GM18511 (cell line): ENCODE data around the gene LAMA5.

Experiments used
- ATAC-seq: cut with Tn5 transposase; IDR thresholded peaks from one replicate; pipeline ENCODE4 v1.9.1; 2021; ENCODE audit warnings: mild to moderate bottlenecking, moderate library complexity; ENCODE audit not compliant: unreplicated experiment

LAMA5 gene

DNA sequence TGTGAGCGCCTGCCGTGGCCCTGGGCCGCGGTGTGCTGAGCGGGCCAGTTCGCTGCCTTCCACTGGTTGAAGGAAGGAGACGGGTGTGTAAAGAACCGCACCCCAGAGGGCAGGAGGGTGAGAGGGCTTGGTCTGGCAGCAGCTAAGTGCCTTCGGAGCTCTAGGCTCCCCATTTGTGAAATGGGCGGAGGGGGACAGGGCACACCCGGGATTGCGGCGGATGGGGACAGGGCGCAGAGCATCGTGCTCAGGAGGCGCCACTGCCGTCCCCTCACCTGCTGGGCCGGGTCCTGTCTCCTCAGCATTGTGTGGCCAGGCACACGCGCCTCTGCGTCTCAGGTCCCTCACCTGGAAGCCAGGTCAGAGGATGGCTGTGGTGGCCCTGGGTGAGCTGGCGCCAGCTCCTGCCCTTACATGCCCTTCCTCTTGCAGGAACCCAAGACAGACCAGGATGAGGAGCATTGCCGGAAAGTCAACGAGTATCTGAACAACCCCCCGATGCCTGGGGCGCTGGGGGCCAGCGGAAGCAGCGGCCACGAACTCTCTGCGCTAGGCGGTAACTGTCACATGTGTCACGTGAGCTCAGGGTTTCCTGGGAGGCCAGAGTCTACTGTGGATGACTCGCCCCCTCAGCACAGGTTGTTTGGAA lies 61.2 kb downstream of the LAMA5 start:
- ATAC-seq, result no peak

DNA sequence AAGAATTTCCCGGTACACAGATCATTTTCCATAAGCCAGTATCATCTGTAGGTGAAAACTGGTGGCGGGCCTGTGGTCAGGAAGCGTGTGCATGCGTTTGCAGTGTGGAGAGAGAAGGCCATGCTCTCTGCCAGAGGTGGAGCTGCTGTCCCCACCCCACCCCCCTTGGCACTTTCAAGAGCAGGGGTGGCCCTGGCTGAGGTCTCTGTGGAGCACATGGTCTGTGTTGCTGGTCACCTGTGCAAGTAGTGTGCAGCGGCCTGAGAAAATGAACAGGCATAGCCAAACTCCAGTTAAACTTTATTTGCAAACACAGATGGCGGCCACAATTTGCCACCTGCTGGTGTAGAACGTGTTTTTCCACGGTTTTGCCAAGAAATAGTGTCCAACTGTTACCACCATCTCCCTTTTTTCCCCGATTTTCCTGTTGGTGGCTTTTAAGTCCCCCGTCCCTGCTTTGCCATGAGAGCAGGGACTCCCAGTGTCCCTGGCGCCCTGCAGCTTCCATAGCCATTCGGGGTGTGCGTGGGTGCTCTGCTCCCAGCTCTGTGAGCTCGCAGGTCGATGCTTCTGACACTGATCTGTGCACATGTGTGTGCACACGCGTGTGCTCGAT lies 61.9 kb downstream of the LAMA5 start:
- no peak for ATAC-seq

- ATAC-seq, result no peak
These were observed 62.6 kb downstream of the LAMA5 start for GRCh38 chr20:62304331-62305148.

DNA sequence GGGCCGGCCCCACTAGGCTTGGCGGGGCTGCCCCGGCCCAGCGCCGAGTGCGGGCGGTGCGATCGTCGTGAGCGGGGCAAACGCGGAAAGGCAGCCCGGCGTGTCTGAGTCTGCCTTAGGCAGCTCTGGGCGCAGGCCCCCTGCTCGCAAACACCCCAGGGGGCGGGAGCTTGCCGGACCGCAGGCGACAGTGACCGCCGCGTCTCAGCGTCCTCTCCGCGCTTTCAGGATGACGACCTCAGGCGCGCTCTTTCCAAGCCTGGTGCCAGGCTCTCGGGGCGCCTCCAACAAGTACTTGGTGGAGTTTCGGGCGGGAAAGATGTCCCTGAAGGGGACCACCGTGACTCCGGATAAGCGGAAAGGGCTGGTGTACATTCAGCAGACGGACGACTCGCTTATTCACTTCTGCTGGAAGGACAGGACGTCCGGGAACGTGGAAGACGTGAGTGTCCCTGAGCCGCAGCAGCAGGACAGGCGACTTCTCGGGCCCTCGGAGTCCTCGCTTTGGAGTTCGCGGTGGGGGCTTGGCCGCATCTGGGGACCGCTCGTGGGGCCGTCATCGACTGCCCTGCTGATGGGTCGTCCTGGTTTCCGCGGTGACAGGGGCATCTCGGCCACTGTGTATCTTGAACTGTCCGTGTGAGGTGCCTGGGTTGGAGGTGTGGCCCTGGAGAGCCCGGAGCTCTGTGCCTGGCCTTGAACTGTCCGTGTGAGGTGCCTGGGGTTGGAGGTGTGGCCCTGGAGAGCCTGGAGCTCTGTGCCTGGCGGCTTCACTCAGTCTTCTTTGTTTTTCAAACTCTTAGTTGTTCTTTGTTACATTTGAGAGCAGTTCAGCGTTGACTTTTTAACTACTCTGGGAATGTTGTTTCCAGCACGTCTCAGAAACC lies 63.5 kb downstream of the LAMA5 start:
- no peak for ATAC-seq

- no peak for ATAC-seq
These were observed 64.1 kb downstream of the LAMA5 start for GRCh38 chr20:62303062-62303339.

DNA sequence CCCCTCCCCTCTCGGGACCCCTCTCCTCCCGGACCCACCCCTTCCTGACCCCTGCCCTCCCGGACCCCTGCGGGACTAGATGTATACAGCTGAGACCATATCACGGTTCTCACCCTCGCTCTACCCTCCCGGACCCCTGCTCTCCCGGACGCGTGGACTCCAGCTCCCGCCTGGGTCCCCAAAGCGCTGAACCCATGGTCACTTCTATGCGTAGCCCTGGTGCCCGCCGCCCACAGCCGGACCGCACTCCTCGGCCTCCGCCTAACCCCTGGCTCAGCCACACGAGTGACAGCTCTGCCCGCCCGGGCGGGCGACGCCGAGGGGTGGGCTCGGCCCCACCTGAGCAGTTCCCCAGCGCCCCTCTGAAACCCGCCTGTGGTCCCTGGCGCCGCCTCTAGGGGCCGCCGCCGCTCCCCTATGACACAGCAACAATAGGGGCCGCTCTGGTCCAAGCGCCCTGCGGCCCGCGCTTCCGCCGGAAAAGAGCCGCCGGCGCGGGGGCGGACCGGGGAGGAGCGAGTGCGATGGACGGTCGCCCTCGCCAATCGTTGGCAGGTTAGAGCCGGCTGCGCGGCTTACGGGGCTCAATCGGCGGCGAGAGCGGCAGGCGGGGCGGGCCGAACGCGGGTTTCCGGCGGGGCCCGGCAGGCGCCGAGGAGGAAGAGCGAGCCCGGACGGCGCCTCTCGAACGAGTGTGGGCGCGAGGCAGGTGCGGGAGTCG lies 64.6 kb downstream of the LAMA5 start, which contains the start of gene ADRM1:
Gene ADRM1, plus strand, starts transcription at position 657 of the 721 bp plus-strand sequence. CDS start 572 bp downstream, outside the sequence.
- ATAC-seq, result peak; percentile 86

GRCh38 chr20:62301773-62302340 lies 65.3 kb downstream of the LAMA5 start:
- peak; percentile 52 for ATAC-seq

DNA sequence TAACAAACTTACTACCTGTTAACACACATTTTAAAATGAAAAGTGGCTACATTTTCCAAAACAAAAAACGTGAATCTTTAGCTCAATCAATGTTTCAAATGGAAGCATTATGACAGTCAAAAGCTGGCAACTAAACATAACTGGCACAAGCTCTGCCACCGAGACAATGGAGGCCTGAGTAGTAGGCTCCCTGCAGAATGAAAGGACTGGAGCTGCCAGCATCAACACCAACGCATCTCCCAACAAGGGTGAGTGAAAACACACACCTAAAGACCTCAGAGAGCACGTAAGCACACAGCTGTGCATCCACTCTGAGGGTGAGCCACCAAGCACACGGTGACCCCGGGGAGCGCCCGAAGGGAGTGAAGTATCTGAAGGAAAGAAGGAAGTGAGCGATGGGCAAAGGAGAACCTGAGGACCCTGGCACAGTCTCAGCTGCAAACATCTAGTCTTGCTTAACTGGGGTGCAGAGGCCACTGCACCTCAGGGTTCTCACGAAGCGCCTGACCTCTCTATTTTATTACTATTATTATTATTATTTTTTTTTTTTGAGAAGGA lies 65.9 kb downstream of the LAMA5 start:
- no peak for ATAC-seq

DNA sequence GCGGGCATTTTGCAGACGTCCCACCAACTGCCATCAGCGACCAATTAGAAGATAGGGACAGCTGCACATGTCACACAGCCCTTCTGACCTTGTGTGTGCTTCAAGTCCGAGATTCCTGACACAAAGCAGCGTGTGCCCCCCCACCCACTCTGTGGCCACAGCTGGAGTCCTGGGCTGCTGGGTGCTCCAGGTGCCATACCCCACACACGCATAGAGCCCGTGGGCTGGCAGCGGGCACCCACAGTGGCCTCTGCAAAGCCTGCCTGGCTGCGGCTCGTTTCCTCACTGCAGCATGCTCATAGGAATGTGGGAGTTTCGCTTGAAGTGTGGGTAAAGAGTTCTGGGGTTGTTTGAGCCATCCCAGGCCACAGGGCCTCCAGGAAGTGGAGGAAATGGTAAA lies 66.8 kb downstream of the LAMA5 start:
- no peak for ATAC-seq

GRCh38 chr20:62299666-62300236 lies 67.4 kb downstream of the LAMA5 start:
- no peak for ATAC-seq

DNA sequence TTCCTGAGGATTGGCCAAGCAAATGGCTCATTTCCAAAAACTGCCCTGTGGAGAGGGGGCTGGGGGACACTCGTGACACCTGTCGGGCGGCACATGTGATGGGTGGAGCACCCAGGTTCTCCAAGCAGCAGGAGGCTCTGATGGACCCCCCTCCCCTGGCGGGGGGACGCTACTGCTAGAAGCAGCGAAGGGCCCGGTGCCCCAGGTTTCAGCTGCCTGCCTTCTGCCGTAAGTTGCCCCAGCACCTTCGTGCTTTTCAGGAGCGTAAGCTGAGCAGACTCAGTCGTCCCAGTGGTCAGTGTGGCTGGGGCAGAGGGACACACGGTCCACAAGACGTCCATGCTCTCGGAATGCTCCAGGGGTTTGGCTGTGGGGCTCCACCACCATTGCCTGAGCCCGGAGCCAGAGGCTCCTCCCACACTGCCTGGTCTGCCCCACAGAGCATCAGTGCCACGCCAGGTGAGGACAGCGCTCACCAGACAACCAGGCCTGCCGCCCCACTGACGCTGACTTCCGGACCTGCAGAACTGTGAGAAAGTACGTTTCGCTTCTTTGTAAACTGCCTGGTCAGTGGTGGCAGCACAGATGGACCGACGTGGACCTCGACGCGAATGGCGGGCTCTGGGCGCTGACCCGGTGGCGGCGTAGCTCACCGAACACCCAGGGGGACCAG lies 68.4 kb downstream of the LAMA5 start:
- ATAC-seq, result no peak

GRCh38 chr20:62297449-62298227 lies 69.5 kb downstream of the LAMA5 start:
- ATAC-seq, result no peak

- no peak for ATAC-seq
These were observed 70.2 kb downstream of the LAMA5 start for GRCh38 chr20:62296724-62297448.

- ATAC-seq, result peak; percentile 87
These were observed 72.6 kb downstream of the LAMA5 start for GRCh38 chr20:62294516-62294915.

- ATAC-seq, result no peak
These were observed 73.2 kb downstream of the LAMA5 start for GRCh38 chr20:62293946-62294345.

DNA sequence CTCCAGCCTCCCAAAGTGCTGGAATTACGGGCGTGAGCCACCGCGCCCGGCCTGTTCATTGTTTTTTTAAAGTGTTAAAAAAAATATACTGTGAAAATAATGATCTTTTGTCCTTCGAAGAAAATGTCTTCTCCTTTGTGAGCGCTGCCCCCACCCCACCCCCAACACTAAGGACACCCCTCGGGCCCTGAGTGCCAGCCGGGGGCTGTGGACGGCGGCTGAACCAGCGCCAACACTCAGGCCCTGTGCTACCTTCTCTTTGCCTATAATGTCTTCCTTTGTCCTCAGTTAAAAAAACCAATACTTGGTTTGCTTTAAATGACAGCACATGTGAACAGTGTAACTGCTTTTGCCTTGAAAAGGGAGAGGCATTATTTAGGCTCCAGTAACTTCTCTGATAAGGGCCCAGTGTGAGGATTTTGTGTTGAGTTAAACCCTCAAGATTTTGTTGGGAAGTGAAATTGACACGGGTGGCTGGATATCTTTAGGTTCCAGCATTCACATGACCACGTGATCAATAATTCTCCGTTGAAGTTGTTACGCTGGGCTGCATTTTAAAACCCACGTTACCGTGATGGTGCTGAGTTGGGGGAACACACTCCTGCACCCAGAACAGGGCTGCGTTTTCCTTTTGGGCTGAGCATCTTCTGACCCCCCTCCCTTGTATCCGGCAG lies 73.9 kb downstream of the LAMA5 start:
- no peak for ATAC-seq

GRCh38 chr20:62292108-62292507 lies 75.0 kb downstream of the LAMA5 start:
- no peak for ATAC-seq
